Breast epithelium (tissue), 3 donors: ENCODE results near the gene IL13RA1.

ENCODE experiments used
- POLR2A ChIP-seq: fragments of 450-650 bp; IDR thresholded peaks from one replicate; pipeline ENCODE4 v1.6.1; 2016; ENCODE audit warnings: antibody characterized with exemption, mild to moderate bottlenecking, moderate library complexity
- POLR2AphosphoS5 ChIP-seq, 3 donors: sonication (generic); formaldehyde crosslinking; IDR thresholded peaks; one replicate each; pipeline ENCODE4 v1.6.1; 2017; ENCODE audit warnings: antibody characterized with exemption in 3 of 3
- TF ChIP-seq, protein P1 (sequence below), 3 donors: fragments of 450-650 bp; IDR thresholded peaks; one replicate each; pipeline ENCODE4 v1.5.1; 2016 to 2017; ENCODE audit warnings: antibody characterized with exemption in 3 of 3, mild to moderate bottlenecking in 3 of 3, moderate library complexity in 3 of 3

DNA sequence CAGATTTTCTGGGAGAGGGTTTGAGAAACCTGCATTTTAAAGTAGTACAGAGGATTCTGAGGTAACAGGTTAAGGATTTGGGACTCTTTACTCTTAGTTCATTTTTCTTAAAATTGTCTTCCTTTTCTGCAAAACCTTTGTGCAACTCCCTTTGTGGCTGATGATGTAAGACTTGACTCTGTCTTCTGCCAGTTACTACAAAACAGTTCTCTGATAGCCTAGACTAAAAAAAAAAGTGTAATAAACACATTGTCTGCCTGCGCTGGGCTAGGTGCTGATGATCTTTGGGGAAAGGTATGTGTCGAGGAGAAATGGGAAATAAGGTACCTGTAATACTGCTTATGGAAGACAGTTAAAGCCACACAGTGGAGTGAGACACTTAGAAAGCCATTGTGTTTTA is 28.7 kb downstream of the IL13RA1 start:
- no peak for TF ChIP-seq POLR2A
- TF ChIP-seq, protein P1, sequence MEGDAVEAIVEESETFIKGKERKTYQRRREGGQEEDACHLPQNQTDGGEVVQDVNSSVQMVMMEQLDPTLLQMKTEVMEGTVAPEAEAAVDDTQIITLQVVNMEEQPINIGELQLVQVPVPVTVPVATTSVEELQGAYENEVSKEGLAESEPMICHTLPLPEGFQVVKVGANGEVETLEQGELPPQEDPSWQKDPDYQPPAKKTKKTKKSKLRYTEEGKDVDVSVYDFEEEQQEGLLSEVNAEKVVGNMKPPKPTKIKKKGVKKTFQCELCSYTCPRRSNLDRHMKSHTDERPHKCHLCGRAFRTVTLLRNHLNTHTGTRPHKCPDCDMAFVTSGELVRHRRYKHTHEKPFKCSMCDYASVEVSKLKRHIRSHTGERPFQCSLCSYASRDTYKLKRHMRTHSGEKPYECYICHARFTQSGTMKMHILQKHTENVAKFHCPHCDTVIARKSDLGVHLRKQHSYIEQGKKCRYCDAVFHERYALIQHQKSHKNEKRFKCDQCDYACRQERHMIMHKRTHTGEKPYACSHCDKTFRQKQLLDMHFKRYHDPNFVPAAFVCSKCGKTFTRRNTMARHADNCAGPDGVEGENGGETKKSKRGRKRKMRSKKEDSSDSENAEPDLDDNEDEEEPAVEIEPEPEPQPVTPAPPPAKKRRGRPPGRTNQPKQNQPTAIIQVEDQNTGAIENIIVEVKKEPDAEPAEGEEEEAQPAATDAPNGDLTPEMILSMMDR (IDR thresholded peaks at IDR 0.05), result no peak
- TF ChIP-seq POLR2AphosphoS5 (IDR thresholded peaks at IDR 0.05), result no peak
